Fibroblast of lung (primary cell): Measurements from ENCODE around the gene PLS3. TPM values are rescaled to one million over a fixed set of nuclear protein-coding genes. Genes with fewer than 3 reads are reported as not detected.
A peak's percentile ranks its signal among the peaks of the same experiment; 100 is the strongest.
"Not testable (repeated sequence)": the region's sequence is repeated elsewhere in the genome, so short reads cannot be mapped to it uniquely, and the experiment has no call there.

Experiments used
- DNase-seq, 2 donors: peaks; one replicate each; pipeline versions ENCODE4 v3.0.0 to v3.0.0-alpha.2; 2010; ENCODE audit warnings: low read depth in 2 of 2
- H2AFZ ChIP-seq: 2 replicates; pipeline ENCODE4 v1.5.1; 2012; ENCODE audit warnings: low read length, control low read depth, inconsistent platforms
- H3K27ac ChIP-seq: 2 replicates; pipeline ENCODE4 v1.5.1; 2011; ENCODE audit warnings: low read length, control low read depth; ENCODE audit not compliant: insufficient read depth
- H3K27me3 ChIP-seq: 2 replicates; pipeline ENCODE4 v1.5.1; 2011; ENCODE audit warnings: mild to moderate bottlenecking, low read length; ENCODE audit not compliant: control insufficient read depth, insufficient read depth
- H3K36me3 ChIP-seq: 2 replicates; pipeline ENCODE4 v1.5.1; 2011; ENCODE audit warnings: low read length; ENCODE audit not compliant: control insufficient read depth, insufficient read depth
- H3K4me1 ChIP-seq: 2 replicates; pipeline ENCODE4 v1.5.1; 2011; ENCODE audit warnings: low read length; ENCODE audit not compliant: control insufficient read depth, insufficient read depth; ENCODE audit errors: extremely low read depth
- H3K4me2 ChIP-seq: 2 replicates; pipeline ENCODE4 v1.5.1; 2011; ENCODE audit warnings: low read length, control low read depth; ENCODE audit not compliant: insufficient read depth; ENCODE audit errors: extremely low read depth
- H3K4me3 ChIP-seq, 4 experiments: fragments of 200-600 bp in 1 of 4; sonication (generic) in 1 of 4; replicated peaks in 1 of 4; 2 replicates each; pipeline ENCODE4 v1.5.1; 2011 to 2016; ENCODE audit warnings: low read length in 4 of 4, low read depth in 3 of 4, mild to moderate bottlenecking in 3 of 4, control low read depth in 2 of 4, inconsistent platforms in 1 of 4, mixed read lengths in 1 of 4; ENCODE audit not compliant: insufficient read depth in 1 of 4; ENCODE audit errors: control extremely low read depth in 1 of 4
- H3K79me2 ChIP-seq: 2 replicates; pipeline ENCODE4 v1.5.1; 2012; ENCODE audit warnings: mild to moderate bottlenecking, low read length, inconsistent platforms; ENCODE audit not compliant: control insufficient read depth, insufficient read depth
- H3K9ac ChIP-seq: 2 replicates; pipeline ENCODE4 v1.5.1; 2011; ENCODE audit warnings: mild to moderate bottlenecking, low read length, control low read depth; ENCODE audit not compliant: insufficient read depth
- H3K9me3 ChIP-seq: 2 replicates; pipeline ENCODE4 v1.5.1; 2012; ENCODE audit warnings: low read depth, low read length; ENCODE audit not compliant: control insufficient read depth, insufficient read depth
- H4K20me1 ChIP-seq: 2 replicates; pipeline ENCODE4 v1.5.1; 2011; ENCODE audit warnings: low read length; ENCODE audit not compliant: control insufficient read depth, insufficient read depth; ENCODE audit errors: extremely low read depth
- CTCF ChIP-seq, 2 donors: IDR thresholded peaks in 1 of 2; conservative IDR thresholded peaks in 1 of 2; 1 replicate in 1 of 2; 2 replicates in 1 of 2; pipeline ENCODE4 v1.5.1; 2011 to 2012; ENCODE audit warnings: low read length in 2 of 2, control low read depth in 1 of 2, inconsistent platforms in 1 of 2, low read depth in 1 of 2, mild to moderate bottlenecking in 1 of 2
- EZH2 ChIP-seq: IDR thresholded peaks from 2 replicates; pipeline ENCODE4 v1.5.1; 2012; ENCODE audit warnings: low read length, control low read depth, mild to moderate bottlenecking; ENCODE audit errors: missing control alignments
- polyA plus RNA-seq, 2 donors: library from polyadenylated mRNA; depleted of rRNA in 1 of 2; stranded (reverse) in 1 of 2; unstranded in 1 of 2; fragments of >200 nt; gene quantifications; 2 replicates each; pipeline ENCODE4 v1.2.1, GENCODE V29; 2011 to 2012; ENCODE audit warnings: missing spikeins in 1 of 2
- total RNA-seq: library from RNA; depleted of rRNA; stranded (reverse); fragments of >200 nt; gene quantifications from 2 replicates; pipeline ENCODE4 v1.2.1, GENCODE V29; 2014

The PLS3 gene
- total and polyA plus RNA-seq, 2 donors (not counting 1 experiment from before 2014, with no cell fraction given) = 223 to 262 TPM

GRCh38 chrX:115535844-115536243, 25.1 kb upstream of the PLS3 start:
- no peak overlapping the region for H3K4me2 ChIP-seq
- no peaks in the 10 kb centered on the region for H3K36me3 ChIP-seq
- no peak overlapping the region for H2AFZ ChIP-seq
- no peaks in the 10 kb centered on the region for H3K27me3 ChIP-seq
- H3K9ac ChIP-seq = no peak overlapping the region
- no peaks in the 10 kb centered on the region for H3K4me1 ChIP-seq
- H3K79me2 ChIP-seq = no peaks in the 10 kb centered on the region
- no peak overlapping the region for H3K27ac ChIP-seq
- H3K9me3 ChIP-seq = no peaks in the 10 kb centered on the region
- no peak for DNase-seq
- H4K20me1 ChIP-seq = no peaks in the 10 kb centered on the region
- no peak for TF ChIP-seq CTCF (conservative IDR thresholded peaks at IDR 0.05 in 1 of 2, IDR thresholded peaks at IDR 0.05 in 1 of 2; ENCODE audit: low read depth in 1 of 2, low read length in 2 of 2)
- no peak overlapping the region for H3K4me3 ChIP-seq

GRCh38 chrX:115539841-115540240, 21.1 kb upstream of the PLS3 start:
- no peak for DNase-seq
- H3K79me2 ChIP-seq = no peaks in the 10 kb centered on the region
- H3K27ac ChIP-seq = no peak overlapping the region
- H3K9ac ChIP-seq = no peak overlapping the region
- no peaks in the 10 kb centered on the region for H4K20me1 ChIP-seq
- no peak overlapping the region for H2AFZ ChIP-seq
- no peaks in the 10 kb centered on the region for H3K4me1 ChIP-seq
- H3K4me2 ChIP-seq = no peak overlapping the region
- no peak overlapping the region for H3K4me3 ChIP-seq
- H3K36me3 ChIP-seq = no peaks in the 10 kb centered on the region
- TF ChIP-seq CTCF (conservative IDR thresholded peaks at IDR 0.05 in 1 of 2, IDR thresholded peaks at IDR 0.05 in 1 of 2; ENCODE audit: low read depth in 1 of 2, low read length in 2 of 2) (no peak), EZH2 (no peak)
- no peaks in the 10 kb centered on the region for H3K27me3 ChIP-seq
- no peaks in the 10 kb centered on the region for H3K9me3 ChIP-seq

GRCh38 chrX:115541045-115541444, 19.9 kb upstream of the PLS3 start:
- H3K9me3 ChIP-seq, H4K20me1 ChIP-seq, H3K36me3 ChIP-seq, H3K79me2 ChIP-seq, H3K9ac ChIP-seq, H3K4me2 ChIP-seq, H3K27ac ChIP-seq, H3K4me3 ChIP-seq, H3K27me3 ChIP-seq, H3K4me1 ChIP-seq, H2AFZ ChIP-seq, DNase-seq: not testable (repeated sequence)

GRCh38 chrX:115547448-115547847, 13.5 kb upstream of the PLS3 start:
- H3K4me3 ChIP-seq = no peak overlapping the region
- H3K9ac ChIP-seq = no peak overlapping the region
- no peaks in the 10 kb centered on the region for H3K4me1 ChIP-seq
- no peaks in the 10 kb centered on the region for H3K79me2 ChIP-seq
- TF ChIP-seq CTCF (conservative IDR thresholded peaks at IDR 0.05 in 1 of 2, IDR thresholded peaks at IDR 0.05 in 1 of 2; ENCODE audit: low read depth in 1 of 2, low read length in 2 of 2) (peak in 1 of 2 donors; percentile 2), EZH2 (no peak)
- H2AFZ ChIP-seq = no peak overlapping the region
- no peaks in the 10 kb centered on the region for H3K9me3 ChIP-seq
- no peaks in the 10 kb centered on the region for H4K20me1 ChIP-seq
- H3K27ac ChIP-seq = no peak overlapping the region
- DNase-seq = no peak
- no peak overlapping the region for H3K4me2 ChIP-seq
- H3K27me3 ChIP-seq = no peaks in the 10 kb centered on the region
- H3K36me3 ChIP-seq = no peaks in the 10 kb centered on the region
